ENCODE results near the gene TMEM213. TPM values are rescaled to one million over a fixed set of nuclear protein-coding genes. Genes with fewer than 3 reads are reported as not detected.

TMEM213 gene
- total RNA-seq, 4 donors from 2014 or later = not detected

DNA sequence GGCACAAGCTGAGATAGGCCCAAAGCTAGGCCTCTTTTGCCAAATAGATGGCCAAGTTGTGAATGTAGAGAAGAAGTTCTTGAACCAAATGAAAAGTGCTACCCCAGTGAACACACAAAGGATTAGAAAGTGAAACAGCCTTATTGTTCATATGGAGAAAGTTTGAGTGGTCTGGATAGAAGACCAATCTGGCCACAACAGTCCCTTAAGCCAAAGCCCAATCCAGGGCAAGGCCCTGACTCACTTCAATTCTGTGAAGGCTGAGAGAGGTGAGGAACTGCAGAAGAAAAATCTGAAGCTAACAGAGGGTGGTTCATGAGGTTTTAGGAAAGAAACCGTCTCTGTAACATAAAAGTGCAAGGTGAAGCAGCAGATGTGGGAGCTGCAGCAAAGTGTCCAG is 18.9 kb downstream of the TMEM213 start:
- no peak overlapping the region for H3K27ac ChIP-seq
- DNase-seq = no peak
- H3K36me3 ChIP-seq = no peaks in the 10 kb centered on the region
- no peak for TF ChIP-seq POLR2A (IDR thresholded peaks at IDR 0.05)
- TF ChIP-seq, protein P1, sequence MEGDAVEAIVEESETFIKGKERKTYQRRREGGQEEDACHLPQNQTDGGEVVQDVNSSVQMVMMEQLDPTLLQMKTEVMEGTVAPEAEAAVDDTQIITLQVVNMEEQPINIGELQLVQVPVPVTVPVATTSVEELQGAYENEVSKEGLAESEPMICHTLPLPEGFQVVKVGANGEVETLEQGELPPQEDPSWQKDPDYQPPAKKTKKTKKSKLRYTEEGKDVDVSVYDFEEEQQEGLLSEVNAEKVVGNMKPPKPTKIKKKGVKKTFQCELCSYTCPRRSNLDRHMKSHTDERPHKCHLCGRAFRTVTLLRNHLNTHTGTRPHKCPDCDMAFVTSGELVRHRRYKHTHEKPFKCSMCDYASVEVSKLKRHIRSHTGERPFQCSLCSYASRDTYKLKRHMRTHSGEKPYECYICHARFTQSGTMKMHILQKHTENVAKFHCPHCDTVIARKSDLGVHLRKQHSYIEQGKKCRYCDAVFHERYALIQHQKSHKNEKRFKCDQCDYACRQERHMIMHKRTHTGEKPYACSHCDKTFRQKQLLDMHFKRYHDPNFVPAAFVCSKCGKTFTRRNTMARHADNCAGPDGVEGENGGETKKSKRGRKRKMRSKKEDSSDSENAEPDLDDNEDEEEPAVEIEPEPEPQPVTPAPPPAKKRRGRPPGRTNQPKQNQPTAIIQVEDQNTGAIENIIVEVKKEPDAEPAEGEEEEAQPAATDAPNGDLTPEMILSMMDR (IDR thresholded peaks at IDR 0.05) = no peak
- intact Hi-C loops (cut with DNase I) = no loop called here
- no peaks in the 10 kb centered on the region for H3K4me1 ChIP-seq
- H3K27me3 ChIP-seq = no peaks in the 10 kb centered on the region
- no peak overlapping the region for H3K4me3 ChIP-seq (replicated peaks in 1 of 3)
- no peaks in the 10 kb centered on the region for H3K9me3 ChIP-seq
- WGBS, 2 donors = 89 to 97% methylated on average over 1 of the region's 1 CpG

- intact Hi-C loops (cut with DNase I) = no loop called here
- no peak overlapping the region for H3K4me3 ChIP-seq (replicated peaks in 1 of 3)
- no peaks in the 10 kb centered on the region for H3K4me1 ChIP-seq
- no peaks in the 10 kb centered on the region for H3K9me3 ChIP-seq
- no peak overlapping the region for H3K27ac ChIP-seq
- TF ChIP-seq, protein P1 (IDR thresholded peaks at IDR 0.05) = no peak
- TF ChIP-seq POLR2A (IDR thresholded peaks at IDR 0.05) = no peak
- no peaks in the 10 kb centered on the region for H3K27me3 ChIP-seq
- no peak for DNase-seq
- WGBS, 2 donors = 77 to 78% methylated on average over 3 of the region's 3 CpGs
- H3K36me3 ChIP-seq = no peaks in the 10 kb centered on the region
Measured at GRCh38 chr7:138819625-138820024, 21.8 kb downstream of the TMEM213 start.

DNA sequence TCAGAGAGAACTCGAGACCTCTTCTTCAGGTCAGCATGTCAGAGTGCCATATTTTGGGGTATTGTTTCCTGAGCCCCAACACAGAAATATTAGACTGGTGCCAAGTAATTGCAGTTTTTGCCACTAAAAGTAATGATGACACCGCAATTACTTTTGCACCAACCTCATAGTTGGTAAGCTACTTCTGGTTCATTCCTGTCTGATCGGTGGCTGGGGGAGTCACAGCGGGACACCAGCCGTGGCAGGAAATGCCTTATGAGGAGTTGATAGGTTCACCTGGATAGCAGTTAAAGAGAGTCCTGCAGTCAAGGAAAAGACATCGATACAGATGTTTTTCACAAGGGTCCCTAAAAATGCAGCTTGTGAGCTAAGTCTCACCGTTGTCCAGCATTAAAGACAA is 24.1 kb downstream of the TMEM213 start:
- no peaks in the 10 kb centered on the region for H3K9me3 ChIP-seq
- no peaks in the 10 kb centered on the region for H3K27me3 ChIP-seq
- TF ChIP-seq POLR2A (IDR thresholded peaks at IDR 0.05) = no peak
- TF ChIP-seq, protein P1 (IDR thresholded peaks at IDR 0.05) = no peak
- no peak for DNase-seq
- WGBS, 2 donors = 80 to 89% methylated on average over 3 to 7 of the region's 7 CpGs
- intact Hi-C loops (cut with DNase I) = no loop called here
- H3K36me3 ChIP-seq = no peaks in the 10 kb centered on the region
- no peaks in the 10 kb centered on the region for H3K4me1 ChIP-seq
- H3K4me3 ChIP-seq (replicated peaks in 1 of 3) = no peak overlapping the region
- no peak overlapping the region for H3K27ac ChIP-seq

DNA sequence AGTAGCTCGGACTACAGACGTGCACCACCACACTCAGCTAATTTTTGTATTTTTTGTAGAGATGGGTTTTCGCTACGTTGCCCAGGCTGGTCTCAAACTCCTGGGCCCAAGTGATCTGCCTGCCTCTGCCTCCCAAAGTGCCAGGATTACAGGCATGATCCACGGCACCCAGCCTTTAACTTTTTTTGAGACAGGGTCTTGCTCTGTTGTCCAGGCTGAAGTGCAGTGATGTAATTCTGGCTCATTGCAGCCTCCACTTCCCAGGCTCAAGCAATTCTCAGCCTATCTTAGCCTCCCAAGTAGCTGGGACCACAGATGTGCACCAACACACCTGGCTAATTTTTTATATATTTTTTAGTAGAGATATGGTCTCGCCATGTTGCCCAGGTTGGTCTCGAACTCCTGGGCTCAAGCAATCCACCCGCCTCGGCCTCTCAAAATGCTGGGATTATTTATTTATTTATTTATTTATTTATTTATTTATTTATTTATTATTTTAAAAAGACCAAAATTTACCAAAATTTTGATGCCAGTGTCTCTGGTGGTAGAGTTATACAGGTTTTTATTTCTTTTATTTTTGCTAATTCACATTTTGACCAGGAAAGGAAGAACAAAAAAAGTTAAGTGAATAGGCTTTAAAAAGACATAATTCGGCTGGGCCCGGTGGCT is 25.2 kb downstream of the TMEM213 start:
- H3K36me3 ChIP-seq = no peaks in the 10 kb centered on the region
- H3K9me3 ChIP-seq = no peaks in the 10 kb centered on the region
- no peaks in the 10 kb centered on the region for H3K4me1 ChIP-seq
- no peak for TF ChIP-seq POLR2A (IDR thresholded peaks at IDR 0.05)
- TF ChIP-seq, protein P1 (IDR thresholded peaks at IDR 0.05) = no peak
- H3K27me3 ChIP-seq = no peaks in the 10 kb centered on the region
- no peak overlapping the region for H3K27ac ChIP-seq
- intact Hi-C loops (cut with DNase I) = no loop called here
- 96% methylated on average over 11 of the region's 11 CpGs for WGBS, 2 donors
- H3K4me3 ChIP-seq (replicated peaks in 1 of 3) = no peak overlapping the region
- DNase-seq = no peak

DNA sequence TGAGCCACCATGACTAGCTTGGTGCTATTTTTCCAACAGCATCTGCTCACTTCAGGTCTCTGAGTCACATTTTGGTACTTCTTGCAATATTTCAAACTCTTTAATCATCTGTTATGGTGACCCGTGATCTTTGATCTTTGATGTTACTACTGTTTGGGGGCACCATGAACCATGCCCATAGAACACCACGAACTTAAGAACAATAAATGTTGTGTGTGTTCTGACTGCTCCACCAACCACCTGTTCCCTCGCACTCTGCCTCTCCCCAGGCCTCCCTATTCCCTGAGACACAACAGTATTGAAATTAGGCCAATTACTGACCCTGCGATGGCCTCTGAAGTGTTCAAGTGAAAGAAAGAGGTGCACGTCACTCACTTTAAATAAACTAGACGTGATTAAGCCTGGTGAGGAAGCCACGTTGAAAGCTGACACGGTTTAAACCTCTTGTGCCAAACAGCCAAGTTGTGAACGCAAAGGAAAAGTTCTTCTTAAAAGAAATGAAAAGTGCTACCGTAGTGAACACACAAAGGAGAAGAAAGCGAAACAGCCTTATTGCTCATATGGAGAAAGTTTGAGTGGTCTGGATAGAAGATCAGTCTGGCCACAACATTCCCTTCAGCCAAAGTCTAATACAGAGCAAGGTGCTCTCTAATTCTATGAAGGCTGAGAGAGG is 27.4 kb downstream of the TMEM213 start:
- Histone ChIP-seq H3K36me3 (no peaks in the 10 kb centered on the region), H3K9me3 (no peaks in the 10 kb centered on the region), H3K4me3 (replicated peaks in 1 of 3) (no peak overlapping the region), H3K27me3 (no peaks in the 10 kb centered on the region), H3K27ac (no peak overlapping the region), H3K4me1 (no peaks in the 10 kb centered on the region)
- intact Hi-C loops (cut with DNase I) = no loop called here
- DNase-seq = no peak
- WGBS, 2 donors = 72 to 81% methylated on average over 11 of the region's 11 CpGs
- no peak for TF ChIP-seq POLR2A (IDR thresholded peaks at IDR 0.05)
- TF ChIP-seq, protein P1 (IDR thresholded peaks at IDR 0.05) = no peak
